Limb (tissue), 2 donors: Measurements from ENCODE around the gene FRY.
A peak's percentile ranks its signal among the peaks of the same experiment; 100 is the strongest.

Experiments
- DNase-seq, 2 donors: peaks; one replicate each; pipeline ENCODE4 v3.0.0-alpha.2; 2016; ENCODE audit errors: extremely low spot score in 2 of 2

The FRY gene

DNA sequence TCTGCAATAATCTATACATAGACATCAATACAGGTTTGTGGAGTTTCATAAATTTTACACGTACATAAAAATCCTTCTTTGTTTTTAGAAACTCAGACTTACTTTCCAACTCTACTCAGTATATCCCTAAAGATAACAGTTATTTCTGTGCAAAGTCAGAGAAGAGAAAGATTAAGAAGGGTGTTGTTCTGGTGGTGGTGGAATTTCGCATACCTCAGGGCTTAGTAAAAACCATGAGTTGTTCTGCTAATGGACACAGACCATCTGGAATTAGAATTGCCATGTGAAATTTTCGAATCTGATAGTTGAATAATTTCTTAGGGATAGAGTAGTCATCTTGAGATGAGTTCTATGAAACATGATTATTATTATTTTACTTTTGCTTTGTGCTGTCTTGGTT lies 180.8 kb downstream of the FRY start:
- DNase-seq: no peak

- DNase-seq: no peak
These were observed 182.1 kb downstream of the FRY start for GRCh38 chr13:32213626-32214025.

DNA sequence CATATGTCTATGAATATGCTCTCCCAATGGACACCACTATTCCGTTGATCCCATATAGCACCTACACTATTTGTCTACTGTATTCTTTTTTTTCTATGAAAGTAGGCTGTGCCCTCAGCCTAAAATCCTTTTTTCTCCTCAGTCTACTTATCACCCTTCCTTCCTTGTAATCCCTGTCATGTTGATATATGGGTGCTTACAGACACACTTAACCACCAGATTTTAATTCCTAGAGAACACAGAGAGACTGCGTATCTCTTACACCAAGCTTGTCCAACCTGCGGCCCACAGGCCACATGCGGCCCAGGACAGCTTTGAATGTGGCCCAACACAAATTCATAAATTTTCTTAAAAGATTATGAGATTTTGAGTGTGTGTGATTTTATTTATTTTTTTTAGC lies 182.5 kb downstream of the FRY start:
- no peak for DNase-seq

DNA sequence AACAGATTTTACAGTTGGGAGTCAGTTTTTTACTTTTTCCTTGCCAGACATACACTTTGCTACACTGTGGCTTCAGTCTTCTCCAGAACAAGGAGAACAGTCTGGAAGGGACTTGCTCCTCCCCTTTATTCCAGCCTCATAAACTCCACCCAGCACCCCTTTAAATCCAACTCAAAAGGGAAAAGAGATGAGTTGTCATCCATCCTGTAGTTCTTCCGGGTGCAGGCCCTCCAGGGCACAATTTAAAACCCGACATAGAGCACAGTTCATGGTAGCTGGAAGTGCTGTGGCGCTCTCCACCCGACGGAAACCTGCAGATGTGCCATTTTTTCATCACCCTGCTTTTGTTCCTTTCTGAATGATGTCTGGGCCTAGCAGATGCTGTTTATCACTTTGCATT lies 184.7 kb downstream of the FRY start:
- no peak for DNase-seq

- DNase-seq: no peak
These were observed 190.6 kb downstream of the FRY start for GRCh38 chr13:32222046-32222676.

- DNase-seq: no peak
These were observed 193.3 kb downstream of the FRY start for GRCh38 chr13:32224916-32225315.

- no peak for DNase-seq
These were observed 193.9 kb downstream of the FRY start for GRCh38 chr13:32225481-32225931.

DNA sequence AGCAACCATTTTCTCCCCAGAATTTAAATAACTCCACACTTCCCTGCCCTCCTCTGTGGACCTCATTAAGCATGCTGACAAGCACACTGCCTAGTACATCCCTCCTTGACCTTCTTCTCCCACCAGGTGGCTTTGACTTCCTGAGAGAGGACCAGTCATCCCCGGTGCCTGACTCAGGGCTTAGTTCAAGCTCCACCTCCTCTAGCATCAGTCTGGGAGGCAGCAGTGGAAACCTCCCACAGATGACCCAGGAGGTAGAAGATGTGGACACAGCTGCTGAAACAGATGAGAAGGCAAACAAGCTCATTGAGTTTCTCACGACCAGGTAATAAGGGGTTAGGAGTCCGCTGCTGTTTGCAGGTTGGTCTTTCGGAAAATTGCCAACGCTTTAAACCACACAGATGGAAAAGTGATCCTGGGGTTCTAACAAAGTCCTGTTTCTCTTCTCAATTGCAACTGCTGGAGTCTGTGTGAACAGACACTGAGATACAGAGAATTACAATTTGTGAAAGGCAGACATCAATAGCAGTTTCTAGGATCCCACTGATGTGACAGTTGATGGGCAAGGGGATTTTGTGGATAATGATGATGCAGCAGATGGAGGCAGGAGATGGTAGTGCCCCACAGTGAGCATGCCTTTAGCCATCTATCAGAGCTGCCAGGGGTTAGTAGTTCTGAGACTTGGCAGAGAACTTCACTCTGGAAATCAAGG lies 196.9 kb downstream of the FRY start:
- DNase-seq: no peak

DNA sequence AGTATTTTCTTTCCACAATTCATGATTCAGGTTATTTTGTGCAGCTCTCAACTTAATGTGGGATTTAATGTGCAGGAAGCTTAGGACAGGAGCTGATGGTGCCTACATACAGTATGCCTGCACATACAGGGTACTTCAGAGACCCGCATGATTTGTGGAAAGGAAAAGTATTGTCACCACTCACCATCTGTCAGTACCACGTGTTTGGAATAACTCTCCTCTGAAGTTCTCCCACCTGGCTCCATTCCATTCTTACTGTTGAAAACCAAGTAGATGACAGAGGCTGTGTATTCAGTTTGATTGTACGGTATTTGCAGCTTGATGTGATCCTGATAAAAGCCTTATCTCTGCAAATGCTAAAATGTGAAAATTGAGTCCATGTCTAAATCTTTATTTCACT lies 197.9 kb downstream of the FRY start:
- DNase-seq: peak in 1 of 2 donors; percentile 15

DNA sequence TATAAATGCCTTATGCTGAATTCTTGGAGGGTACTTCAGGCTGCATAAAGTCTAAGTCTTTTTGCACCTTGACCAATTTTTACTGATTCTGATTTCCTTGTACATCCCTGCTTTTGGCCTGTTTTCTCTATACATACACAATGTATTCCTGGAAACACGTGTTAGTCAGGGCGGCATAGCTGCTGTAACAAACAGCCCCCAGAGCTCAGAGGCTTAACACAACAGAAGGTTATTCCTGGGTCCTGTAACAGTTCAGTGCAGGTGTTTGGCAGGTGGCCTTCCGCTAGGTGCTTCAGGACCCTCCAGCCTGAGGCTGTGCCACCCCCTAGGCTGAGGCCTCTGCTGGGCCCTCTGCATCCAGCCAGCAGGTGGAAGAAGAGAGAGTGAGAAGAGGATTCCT lies 200.7 kb downstream of the FRY start:
- no peak for DNase-seq

DNA sequence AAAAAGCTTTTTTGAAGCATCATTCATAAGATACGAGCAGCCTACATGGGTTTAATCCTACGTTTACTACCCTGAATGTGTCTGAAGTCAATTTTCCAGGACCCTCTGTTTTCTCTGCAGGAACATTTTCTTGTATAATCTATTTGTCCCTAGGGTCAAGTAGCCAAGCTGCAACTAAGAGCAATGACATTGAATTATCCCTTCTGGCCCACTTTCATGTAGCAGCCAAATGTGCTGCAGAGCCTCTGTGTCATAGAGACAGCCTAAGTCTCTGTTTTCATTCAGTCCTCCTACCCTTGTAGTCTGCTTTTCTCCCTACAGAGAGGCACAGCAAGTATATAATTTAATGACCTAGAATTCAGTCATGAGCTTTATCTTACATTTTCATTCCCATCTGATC lies 201.5 kb downstream of the FRY start:
- no peak for DNase-seq

DNA sequence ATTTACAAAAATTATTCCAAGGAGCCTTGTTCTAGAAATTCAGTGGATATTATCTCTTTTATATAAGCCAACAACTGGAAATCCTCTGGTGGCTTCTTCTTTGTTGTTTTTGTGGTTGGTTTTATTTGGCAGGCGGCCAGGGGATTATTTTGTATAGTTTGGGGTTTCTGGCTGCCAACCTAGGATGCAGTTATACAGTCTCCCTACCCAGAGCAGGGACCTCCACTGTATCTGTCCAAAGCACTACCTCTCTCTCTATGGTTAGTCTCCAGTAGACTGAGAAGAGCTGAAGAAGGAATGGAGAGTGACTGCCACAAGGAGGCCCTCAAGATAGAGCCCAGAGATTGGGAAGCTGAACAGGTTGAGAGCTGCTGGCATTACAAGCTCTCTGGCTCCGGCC lies 203.3 kb downstream of the FRY start:
- no peak for DNase-seq

- no peak for DNase-seq
These were observed 206.1 kb downstream of the FRY start for GRCh38 chr13:32237681-32238080.

GRCh38 chr13:32243695-32244094 lies 212.1 kb downstream of the FRY start:
- DNase-seq: no peak

- no peak for DNase-seq
These were observed 214.0 kb downstream of the FRY start for GRCh38 chr13:32245555-32245954.

GRCh38 chr13:32246468-32246867 lies 214.9 kb downstream of the FRY start:
- DNase-seq: peak in 1 of 2 donors; percentile 30

DNA sequence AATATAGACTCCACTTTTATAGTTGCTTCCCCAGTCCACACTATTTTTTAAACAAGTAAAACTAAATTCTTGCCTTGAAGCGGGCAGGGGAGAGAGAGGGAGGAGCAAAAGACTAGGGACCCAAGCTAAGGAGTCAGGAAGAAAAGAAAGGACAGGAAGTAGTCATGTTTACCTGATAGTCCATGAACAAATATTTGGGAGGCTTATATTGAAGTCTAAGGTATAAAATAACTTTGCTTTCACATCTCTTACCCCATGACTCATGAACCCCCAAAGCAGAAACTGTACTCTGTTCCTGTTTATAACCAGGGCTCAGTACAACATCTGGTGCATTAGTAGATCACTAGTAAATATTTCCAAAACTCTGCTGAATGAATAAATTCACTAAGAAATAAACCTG lies 216.3 kb downstream of the FRY start:
- no peak for DNase-seq

DNA sequence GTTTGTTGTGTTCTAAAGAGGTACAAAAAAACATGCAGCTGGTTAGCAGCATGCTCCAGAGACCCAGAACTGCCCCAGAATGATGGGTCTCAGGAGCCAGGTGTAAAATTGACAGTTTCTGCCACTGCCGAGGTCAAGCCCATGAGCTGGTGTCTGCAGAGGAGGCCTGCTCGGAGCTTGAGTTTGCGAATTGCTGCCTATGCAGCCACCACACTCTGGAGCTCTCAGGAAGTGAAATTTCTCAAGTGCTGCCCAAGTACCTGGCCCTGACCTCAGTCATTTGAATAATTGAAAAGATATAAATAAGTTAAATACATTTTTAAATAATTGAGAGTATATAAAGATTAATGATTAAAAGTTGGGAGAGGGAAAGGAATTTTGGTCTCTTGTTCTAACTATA lies 217.2 kb downstream of the FRY start:
- no peak for DNase-seq

GRCh38 chr13:32252812-32253438 lies 221.4 kb downstream of the FRY start:
- no peak for DNase-seq

DNA sequence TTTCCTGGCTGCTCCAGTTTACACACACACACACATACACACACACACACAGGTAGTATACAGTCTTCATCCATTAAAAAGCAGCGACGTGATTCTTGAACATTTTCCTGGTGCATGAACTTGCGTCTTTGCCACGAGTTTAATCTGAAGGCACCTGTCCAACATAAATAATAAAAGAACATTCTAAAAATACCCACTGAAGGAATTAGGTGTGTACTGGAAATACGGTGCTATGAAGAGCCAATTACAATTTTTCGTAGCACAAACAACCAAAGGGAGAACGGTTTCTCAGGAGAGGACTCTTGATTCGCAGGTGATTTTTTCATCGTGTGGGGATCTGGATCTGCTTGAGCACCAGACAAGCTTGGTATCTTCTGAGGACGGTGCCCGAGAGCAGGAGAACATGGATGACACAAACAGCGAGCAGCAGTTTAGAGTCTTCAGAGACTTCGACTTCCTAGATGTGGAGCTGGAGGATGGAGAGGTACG lies 222.4 kb downstream of the FRY start:
- DNase-seq: no peak

DNA sequence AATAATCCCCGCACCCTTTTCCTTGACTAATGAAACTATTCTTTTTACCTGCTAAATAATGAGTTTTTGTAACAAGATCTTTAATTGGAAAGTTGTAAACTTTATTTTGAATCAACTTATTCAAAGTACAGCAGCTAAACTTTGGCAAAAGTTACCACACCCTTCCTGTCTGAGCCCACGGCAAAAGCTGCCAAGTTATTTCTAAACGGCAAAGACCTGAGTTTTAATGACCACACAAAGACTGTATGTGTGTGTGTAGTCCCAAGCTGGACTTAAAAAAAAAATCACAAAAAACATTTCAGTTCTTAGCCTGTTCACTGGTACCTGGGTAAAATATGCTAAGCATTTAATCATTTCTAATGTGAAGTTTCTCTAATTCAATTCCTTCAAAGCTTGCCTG lies 222.8 kb downstream of the FRY start:
- peak in 1 of 2 donors; percentile 34 for DNase-seq

GRCh38 chr13:32254916-32255723 lies 223.5 kb downstream of the FRY start:
- no peak for DNase-seq
